ENCODE data around the gene PRKCA.

DNA sequence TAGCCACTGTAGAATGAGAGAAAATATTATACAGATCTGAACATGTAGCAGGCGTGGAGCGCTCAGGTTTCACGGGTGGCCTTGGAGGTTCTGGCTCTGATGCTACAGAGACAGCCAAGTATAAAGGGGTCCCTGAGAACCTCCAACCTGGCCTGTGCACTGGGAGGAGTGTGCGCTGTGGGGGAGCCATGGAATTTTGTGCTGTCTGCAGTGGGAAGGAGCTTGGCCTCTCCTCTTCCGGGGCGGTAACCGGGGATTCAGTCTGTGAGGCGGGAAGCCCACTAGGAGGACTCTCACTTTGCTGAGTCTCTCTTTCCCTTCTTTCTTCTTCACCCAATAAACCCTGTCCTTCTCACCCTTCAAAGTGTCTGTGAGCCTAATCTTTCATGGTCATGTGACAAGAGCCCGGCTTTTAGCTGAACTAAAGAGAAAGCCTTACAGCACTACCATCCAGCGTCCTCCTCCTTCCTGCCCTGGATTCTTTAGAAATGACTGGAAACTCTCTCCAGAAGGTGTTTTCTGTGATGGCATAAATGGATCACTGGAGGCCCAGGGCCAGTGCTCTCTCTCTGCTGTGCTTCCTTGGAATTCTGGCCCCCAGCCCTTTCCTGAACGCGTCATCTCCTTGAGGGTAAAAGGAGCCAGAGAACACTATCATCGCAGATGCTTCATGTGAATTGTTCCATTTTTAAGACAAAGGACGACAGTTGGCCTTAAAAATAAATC lies 300.4 kb downstream of the PRKCA start:
- no peak for TF ChIP-seq CTCF (IDR thresholded peaks at IDR 0.05)
- TF ChIP-seq POLR2A (IDR thresholded peaks at IDR 0.05), result no peak
- no peak for TF ChIP-seq POLR2AphosphoS5 (IDR thresholded peaks at IDR 0.05; ENCODE audit: insufficient read depth in 1 of 2, low read depth in 1 of 2)

Data from vagina (tissue), 2 donors.